ENCODE results near the gene PEX3. TPM values are rescaled to one million over a fixed set of nuclear protein-coding genes. Genes with fewer than 3 reads are reported as not detected.
"Not testable (repeated sequence)": the region's sequence is repeated elsewhere in the genome, so short reads cannot be mapped to it uniquely, and the experiment has no call there.

Gene PEX3
- total RNA-seq, 1 donor from 2014 or later = 21.4 TPM

- DNase-seq = no peak
Observed at GRCh38 chr6:143449082-143449713, 1.4 kb upstream of the PEX3 start.

GRCh38 chr6:143449714-143450452 is 722 bp upstream of the PEX3 start:
- DNase-seq = peak; percentile 68

- no peak for DNase-seq
Observed at GRCh38 chr6:143451531-143451930, 926 bp downstream of the PEX3 start.

- DNase-seq = no peak
Observed at GRCh38 chr6:143457563-143458359, 7.2 kb downstream of the PEX3 start.

- no peak for DNase-seq
Observed at GRCh38 chr6:143465546-143465945, 14.9 kb downstream of the PEX3 start.

GRCh38 chr6:143468026-143468425 is 17.4 kb downstream of the PEX3 start:
- DNase-seq = no peak

- DNase-seq = not testable (repeated sequence)
Observed at GRCh38 chr6:143468823-143469222, 18.2 kb downstream of the PEX3 start.

- no peak for DNase-seq
Observed at GRCh38 chr6:143471822-143472221, 21.2 kb downstream of the PEX3 start.

GRCh38 chr6:143476545-143476944 is 25.9 kb downstream of the PEX3 start:
- DNase-seq = no peak

GRCh38 chr6:143478479-143479062 is 28.0 kb downstream of the PEX3 start:
- no peak for DNase-seq

- no peak for DNase-seq
Observed at GRCh38 chr6:143482593-143482992, 32.0 kb downstream of the PEX3 start.

- DNase-seq = no peak
Observed at GRCh38 chr6:143485967-143486366, 35.4 kb downstream of the PEX3 start.

- DNase-seq = no peak
Observed at GRCh38 chr6:143486752-143487151, 36.1 kb downstream of the PEX3 start.

GRCh38 chr6:143490244-143490643 is 39.6 kb downstream of the PEX3 start:
- no peak for DNase-seq

GRCh38 chr6:143490775-143491174 is 40.2 kb downstream of the PEX3 start:
- no peak for DNase-seq

GRCh38 chr6:143496974-143497373 is 46.4 kb downstream of the PEX3 start:
- DNase-seq = no peak

GRCh38 chr6:143498428-143498827 is 47.8 kb downstream of the PEX3 start:
- DNase-seq = no peak

- no peak for DNase-seq
Observed at GRCh38 chr6:143501851-143502250, 51.2 kb downstream of the PEX3 start.

GRCh38 chr6:143504369-143504768 is 53.8 kb downstream of the PEX3 start:
- no peak for DNase-seq

- no peak for DNase-seq
Observed at GRCh38 chr6:143505111-143505510, 54.5 kb downstream of the PEX3 start.

GRCh38 chr6:143505537-143505936 is 54.9 kb downstream of the PEX3 start:
- DNase-seq = no peak

- no peak for DNase-seq
Observed at GRCh38 chr6:143506199-143506598, 55.6 kb downstream of the PEX3 start.

- no peak for DNase-seq
Observed at GRCh38 chr6:143506620-143507019, 56.0 kb downstream of the PEX3 start.
